Activated CD8-positive, alpha-beta memory T cell treated with anti-CD3 and anti-CD28 coated beads, Interleukin-2, amount 10 ng/mL, durations not matched to agents 7 days and 5 days (primary cell): ENCODE measurements around the gene DXO. TPM values are rescaled to one million over a fixed set of nuclear protein-coding genes. Genes with fewer than 3 reads are reported as not detected.

Experiments used
- ATAC-seq: fragments of 150-1000 bp; cut with Tn5 transposase; one replicate; pipeline ENCODE4 v1.10.0; 2021; ENCODE audit warnings: moderate library complexity
- CTCF ChIA-PET: fragments of 350-600 bp; sonication (Branson Sonifier 250); formaldehyde crosslinking; loops from one replicate; lab custom pipeline; 2021; ENCODE audit warnings: antibody characterized with exemption; lab: Charles Lee
- DNase-seq: peaks from one replicate; pipeline ENCODE4 v3.0.0-alpha.2; 2020
- H3K27ac Mint-ChIP-seq: one replicate; pipeline ENCODE4 v1.8.0; 2021; ENCODE audit warnings: mild to moderate bottlenecking, mixed read lengths
- H3K27me3 Mint-ChIP-seq: one replicate; pipeline ENCODE4 v1.8.0; 2021; ENCODE audit warnings: mixed read lengths
- H3K36me3 Mint-ChIP-seq: one replicate; pipeline ENCODE4 v1.8.0; 2021; ENCODE audit warnings: mild to moderate bottlenecking, mixed read lengths
- H3K4me1 Mint-ChIP-seq: one replicate; pipeline ENCODE4 v1.8.0; 2021; ENCODE audit warnings: mixed read lengths
- H3K4me3 Mint-ChIP-seq: one replicate; pipeline ENCODE4 v1.8.0; 2021; ENCODE audit warnings: mild to moderate bottlenecking, moderate library complexity, mixed read lengths
- H3K9me3 Mint-ChIP-seq: one replicate; pipeline ENCODE4 v1.8.0; 2022; ENCODE audit warnings: low read depth, mixed read lengths
- total RNA-seq, 2 experiments: library from RNA; stranded (reverse); gene quantifications; one replicate each; pipeline ENCODE4 v1.2.3, GENCODE V29; 2021

Gene DXO
- total RNA-seq, 2 experiments from 2014 or later: 17.4 to 18.7 TPM

- peaks cover 35% of the 10 kb centered on the region for H3K4me1 Mint-ChIP-seq
- peaks cover 48% of the 10 kb centered on the region for H3K36me3 Mint-ChIP-seq
- H3K9me3 Mint-ChIP-seq: no peaks in the 10 kb centered on the region
- CTCF ChIA-PET: interaction anchor here (0.6 to 3.0 kb wide), 8 partner anchors 12 to 278 kb away, joined by 3 to 27 read pairs (median 4); partner anchors contain the start of genes DXO, EHMT2 and LY6G5C
- peak within 1 kb of the TSS; percentile 99 for H3K27ac Mint-ChIP-seq
- H3K4me3 Mint-ChIP-seq: peak within 1 kb of the TSS; percentile 95
- ATAC-seq: peak; percentile 98
- H3K27me3 Mint-ChIP-seq: no peaks in the 10 kb centered on the region
- DNase-seq: peak; percentile 99
These were observed 12.9 kb downstream of the DXO start, which contains the start of the genes NELFE and SKIC2 for GRCh38 chr6:31958741-31959739. NELFE (minus strand) TSS chr6:31958971; CDS start chr6:31958446, 525 bp downstream. SKIC2 (plus strand) TSS chr6:31959175; CDS start chr6:31959193, 18 bp downstream.

- Mint-ChIP-seq H3K27me3 (no peaks in the 10 kb centered on the region), H3K27ac (peak overlapping the region; percentile 99), H3K36me3 (peaks cover 49% of the 10 kb centered on the region), H3K4me3 (peak overlapping the region; percentile 95), H3K9me3 (no peaks in the 10 kb centered on the region), H3K4me1 (peaks cover 35% of the 10 kb centered on the region)
- DNase-seq (no peak), ATAC-seq (peak; percentile 3)
- CTCF ChIA-PET: interaction anchor here (1.1 to 3.0 kb wide), 3 partner anchors 13 to 277 kb away, joined by 3 to 27 read pairs (median 5); partner anchors contain the start of genes DXO and LY6G5C
These were observed 13.6 kb downstream of the DXO start for GRCh38 chr6:31958412-31958740.

GRCh38 chr6:31956796-31957195 lies 15.1 kb downstream of the DXO start:
- ATAC-seq (no peak), DNase-seq (no peak)
- no peak overlapping the region for H3K4me3 Mint-ChIP-seq
- CTCF ChIA-PET: no interaction called here
- no peak overlapping the region for H3K27ac Mint-ChIP-seq
- no peaks in the 10 kb centered on the region for H3K9me3 Mint-ChIP-seq
- H3K27me3 Mint-ChIP-seq: no peaks in the 10 kb centered on the region
- peaks cover 44% of the 10 kb centered on the region for H3K36me3 Mint-ChIP-seq
- H3K4me1 Mint-ChIP-seq: peaks cover 35% of the 10 kb centered on the region

- Mint-ChIP-seq H3K9me3 (no peaks in the 10 kb centered on the region), H3K36me3 (peaks cover 31% of the 10 kb centered on the region), H3K4me3 (no peak overlapping the region), H3K4me1 (peaks cover 21% of the 10 kb centered on the region), H3K27ac (no peak overlapping the region), H3K27me3 (no peaks in the 10 kb centered on the region)
- no peak for ATAC-seq
- CTCF ChIA-PET: no interaction called here
- DNase-seq: no peak
These were observed 17.4 kb downstream of the DXO start for GRCh38 chr6:31954511-31954910.

- Mint-ChIP-seq H3K9me3 (no peaks in the 10 kb centered on the region), H3K27me3 (no peaks in the 10 kb centered on the region), H3K27ac (no peak overlapping the region), H3K4me1 (peaks cover 10% of the 10 kb centered on the region), H3K36me3 (peaks cover 31% of the 10 kb centered on the region), H3K4me3 (no peak overlapping the region)
- CTCF ChIA-PET: interaction anchor here (0.5 to 2.6 kb wide), 19 partner anchors 9 to 279 kb away, joined by 3 to 12 read pairs (median 4); partner anchors contain the start of genes ATF6B and EHMT2
- no peak for ATAC-seq
- no peak for DNase-seq
These were observed 19.0 kb downstream of the DXO start for GRCh38 chr6:31952890-31953289.

GRCh38 chr6:31952140-31952805 lies 19.7 kb downstream of the DXO start:
- Mint-ChIP-seq H3K4me1 (peaks cover 4% of the 10 kb centered on the region), H3K9me3 (no peaks in the 10 kb centered on the region), H3K27me3 (no peaks in the 10 kb centered on the region), H3K27ac (no peak overlapping the region), H3K36me3 (peaks cover 31% of the 10 kb centered on the region), H3K4me3 (no peak overlapping the region)
- ATAC-seq (peak; percentile 63), DNase-seq (peak; percentile 51)
- CTCF ChIA-PET: interaction anchor here (0.8 to 2.6 kb wide), 19 partner anchors 9 to 273 kb away, joined by 3 to 12 read pairs (median 4); partner anchors contain the start of genes ATF6B and EHMT2

GRCh38 chr6:31949926-31950548 lies 21.9 kb downstream of the DXO start:
- Mint-ChIP-seq H3K27me3 (peaks cover 6% of the 10 kb centered on the region), H3K4me1 (peaks cover 4% of the 10 kb centered on the region), H3K9me3 (no peaks in the 10 kb centered on the region), H3K36me3 (peaks cover 22% of the 10 kb centered on the region), H3K4me3 (no peak overlapping the region), H3K27ac (no peak overlapping the region)
- no peak for ATAC-seq
- DNase-seq: no peak
- CTCF ChIA-PET: interaction anchor here (0.6 to 1.5 kb wide), 2 partner anchors 23 to 269 kb away, joined by 3 to 5 read pairs; partner anchors contain the start of gene LY6G5C

GRCh38 chr6:31948753-31949413 lies 23.1 kb downstream of the DXO start:
- Mint-ChIP-seq H3K27ac (no peak overlapping the region), H3K36me3 (peaks cover 13% of the 10 kb centered on the region), H3K4me3 (no peak overlapping the region), H3K4me1 (peaks cover 4% of the 10 kb centered on the region), H3K9me3 (no peaks in the 10 kb centered on the region), H3K27me3 (peaks cover 10% of the 10 kb centered on the region)
- ATAC-seq (no peak), DNase-seq (no peak)
- CTCF ChIA-PET: interaction anchor here (0.6 kb wide), 1 partner anchor 74 kb away, joined by 3 read pairs; no protein-coding TSS in a partner anchor

GRCh38 chr6:31948306-31948705 lies 23.6 kb downstream of the DXO start:
- Mint-ChIP-seq H3K4me3 (no peak overlapping the region), H3K27ac (no peak overlapping the region), H3K27me3 (peaks cover 13% of the 10 kb centered on the region), H3K9me3 (no peaks in the 10 kb centered on the region), H3K4me1 (peaks cover 4% of the 10 kb centered on the region), H3K36me3 (peaks cover 7% of the 10 kb centered on the region)
- DNase-seq (no peak), ATAC-seq (no peak)
- CTCF ChIA-PET: no interaction called here

GRCh38 chr6:31947864-31948263 lies 24.1 kb downstream of the DXO start:
- Mint-ChIP-seq H3K27me3 (peaks cover 13% of the 10 kb centered on the region), H3K36me3 (peaks cover 5% of the 10 kb centered on the region), H3K9me3 (no peaks in the 10 kb centered on the region), H3K4me3 (no peak overlapping the region), H3K4me1 (peaks cover 4% of the 10 kb centered on the region), H3K27ac (no peak overlapping the region)
- ATAC-seq: no peak
- CTCF ChIA-PET: no interaction called here
- DNase-seq: no peak

GRCh38 chr6:31947070-31947675 lies 24.8 kb downstream of the DXO start:
- CTCF ChIA-PET: no interaction called here
- H3K27me3 Mint-ChIP-seq: peaks cover 19% of the 10 kb centered on the region
- peaks cover 4% of the 10 kb centered on the region for H3K4me1 Mint-ChIP-seq
- peaks cover 3% of the 10 kb centered on the region for H3K36me3 Mint-ChIP-seq
- H3K27ac Mint-ChIP-seq: no peak overlapping the region
- no peaks in the 10 kb centered on the region for H3K9me3 Mint-ChIP-seq
- ATAC-seq: no peak
- DNase-seq: no peak
- no peak overlapping the region for H3K4me3 Mint-ChIP-seq

- Mint-ChIP-seq H3K36me3 (peaks cover 3% of the 10 kb centered on the region), H3K27me3 (peaks cover 21% of the 10 kb centered on the region), H3K4me1 (peaks cover 4% of the 10 kb centered on the region), H3K9me3 (no peaks in the 10 kb centered on the region), H3K27ac (no peak overlapping the region), H3K4me3 (no peak overlapping the region)
- DNase-seq (no peak), ATAC-seq (no peak)
- CTCF ChIA-PET: interaction anchor here (1.2 kb wide), 1 partner anchor 16 kb away, joined by 3 read pairs; no protein-coding TSS in a partner anchor
These were observed 25.5 kb downstream of the DXO start for GRCh38 chr6:31946370-31946885.
